PFSK-1 (cell line): ENCODE measurements around the gene LTB4R2.

Experiments used
- POLR2AphosphoS5 ChIP-seq: IDR thresholded peaks from 2 replicates; pipeline ENCODE4 v1.6.1; 2012; ENCODE audit warnings: low read depth, mild to moderate bottlenecking, control low read depth, low read length, moderate library complexity
- SIN3A ChIP-seq: IDR thresholded peaks from 2 replicates; pipeline ENCODE4 v1.6.1; 2012; ENCODE audit warnings: mild to moderate bottlenecking, low read length, moderate library complexity, borderline replicate concordance; ENCODE audit not compliant: insufficient read depth
- TAF1 ChIP-seq: IDR thresholded peaks from 2 replicates; pipeline ENCODE4 v1.6.1; 2012; ENCODE audit warnings: low read length, control low read depth, borderline replicate concordance; ENCODE audit not compliant: insufficient read depth
- TF ChIP-seq, protein P1 (sequence below), 2 experiments: IDR thresholded peaks; 2 replicates each; pipeline versions ENCODE4 v1.6.1 to v1.8.0; 2011 to 2012; ENCODE audit warnings: low read depth in 2 of 2, low read length in 2 of 2, control low read depth in 1 of 2, inconsistent platforms in 1 of 2, mild to moderate bottlenecking in 1 of 2, moderate library complexity in 1 of 2; ENCODE audit not compliant: insufficient read depth in 1 of 2

DNA sequence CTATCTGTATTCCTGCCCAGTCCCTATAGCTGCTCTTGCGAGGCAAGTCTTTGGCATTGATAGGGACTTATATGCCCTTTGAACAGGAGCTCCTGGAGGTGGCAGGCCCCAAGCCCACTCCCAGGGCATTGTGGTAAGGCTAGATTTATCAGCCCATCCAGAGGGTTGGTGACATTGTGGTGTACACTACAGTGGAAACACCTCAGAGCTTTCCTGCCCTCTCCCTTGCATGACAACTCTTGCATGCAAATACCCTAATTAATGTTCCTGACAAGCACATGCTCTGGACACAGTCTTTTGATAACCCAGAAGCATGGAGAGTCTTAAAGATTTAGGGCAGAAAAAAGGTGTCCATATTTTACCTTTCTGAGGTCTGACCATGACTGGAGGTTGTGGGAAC is 30.7 kb downstream of the LTB4R2 start:
- no peak for TF ChIP-seq POLR2AphosphoS5
- TF ChIP-seq SIN3A = no peak
- TF ChIP-seq, protein P1, sequence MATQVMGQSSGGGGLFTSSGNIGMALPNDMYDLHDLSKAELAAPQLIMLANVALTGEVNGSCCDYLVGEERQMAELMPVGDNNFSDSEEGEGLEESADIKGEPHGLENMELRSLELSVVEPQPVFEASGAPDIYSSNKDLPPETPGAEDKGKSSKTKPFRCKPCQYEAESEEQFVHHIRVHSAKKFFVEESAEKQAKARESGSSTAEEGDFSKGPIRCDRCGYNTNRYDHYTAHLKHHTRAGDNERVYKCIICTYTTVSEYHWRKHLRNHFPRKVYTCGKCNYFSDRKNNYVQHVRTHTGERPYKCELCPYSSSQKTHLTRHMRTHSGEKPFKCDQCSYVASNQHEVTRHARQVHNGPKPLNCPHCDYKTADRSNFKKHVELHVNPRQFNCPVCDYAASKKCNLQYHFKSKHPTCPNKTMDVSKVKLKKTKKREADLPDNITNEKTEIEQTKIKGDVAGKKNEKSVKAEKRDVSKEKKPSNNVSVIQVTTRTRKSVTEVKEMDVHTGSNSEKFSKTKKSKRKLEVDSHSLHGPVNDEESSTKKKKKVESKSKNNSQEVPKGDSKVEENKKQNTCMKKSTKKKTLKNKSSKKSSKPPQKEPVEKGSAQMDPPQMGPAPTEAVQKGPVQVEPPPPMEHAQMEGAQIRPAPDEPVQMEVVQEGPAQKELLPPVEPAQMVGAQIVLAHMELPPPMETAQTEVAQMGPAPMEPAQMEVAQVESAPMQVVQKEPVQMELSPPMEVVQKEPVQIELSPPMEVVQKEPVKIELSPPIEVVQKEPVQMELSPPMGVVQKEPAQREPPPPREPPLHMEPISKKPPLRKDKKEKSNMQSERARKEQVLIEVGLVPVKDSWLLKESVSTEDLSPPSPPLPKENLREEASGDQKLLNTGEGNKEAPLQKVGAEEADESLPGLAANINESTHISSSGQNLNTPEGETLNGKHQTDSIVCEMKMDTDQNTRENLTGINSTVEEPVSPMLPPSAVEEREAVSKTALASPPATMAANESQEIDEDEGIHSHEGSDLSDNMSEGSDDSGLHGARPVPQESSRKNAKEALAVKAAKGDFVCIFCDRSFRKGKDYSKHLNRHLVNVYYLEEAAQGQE (IDR thresholded peaks at IDR 0.05; ENCODE audit: insufficient read depth in 1 of 2, low read depth in 2 of 2, low read length in 2 of 2) = no peak
- no peak for TF ChIP-seq TAF1
